ENCODE data around the gene STEAP1B.
"Not testable (repeated sequence)": the region's sequence is repeated elsewhere in the genome, so short reads cannot be mapped to it uniquely, and the experiment has no call there.

Gene STEAP1B

GRCh38 chr7:22454446-22454845 is 45.5 kb downstream of the STEAP1B start:
- no peak for DNase-seq (ENCODE audit: low read depth)

GRCh38 chr7:22452960-22453558 is 46.9 kb downstream of the STEAP1B start:
- DNase-seq (ENCODE audit: low read depth) = no peak

GRCh38 chr7:22452142-22452959 is 47.6 kb downstream of the STEAP1B start:
- no peak for DNase-seq (ENCODE audit: low read depth)

DNA sequence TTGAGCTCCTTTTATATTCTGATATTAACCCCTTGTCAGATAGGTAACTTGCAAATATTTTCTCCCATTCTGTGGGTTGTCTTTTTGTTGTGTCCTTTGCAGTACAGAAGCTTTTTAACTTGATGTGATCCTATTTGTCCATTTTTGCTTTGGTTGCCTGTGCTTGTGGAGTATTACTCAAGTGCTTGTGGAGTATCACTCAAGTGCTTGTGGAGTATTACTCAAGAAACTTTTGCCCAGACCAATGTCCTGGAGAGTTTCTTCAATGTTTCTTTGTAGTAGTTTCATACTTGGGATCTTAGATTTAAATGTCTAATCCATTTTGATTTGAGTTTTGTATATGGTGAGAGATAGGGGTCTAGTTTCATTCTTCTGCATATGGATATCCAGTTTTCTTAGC is 50.0 kb downstream of the STEAP1B start:
- not testable (repeated sequence) for DNase-seq (ENCODE audit: low read depth)

- DNase-seq (ENCODE audit: low read depth) = no peak
These were observed 52.2 kb downstream of the STEAP1B start for GRCh38 chr7:22447762-22448161.

- DNase-seq (ENCODE audit: low read depth) = no peak
These were observed 53.0 kb downstream of the STEAP1B start for GRCh38 chr7:22447008-22447407.

- no peak for DNase-seq (ENCODE audit: low read depth)
These were observed 54.1 kb downstream of the STEAP1B start for GRCh38 chr7:22445853-22446252.

DNA sequence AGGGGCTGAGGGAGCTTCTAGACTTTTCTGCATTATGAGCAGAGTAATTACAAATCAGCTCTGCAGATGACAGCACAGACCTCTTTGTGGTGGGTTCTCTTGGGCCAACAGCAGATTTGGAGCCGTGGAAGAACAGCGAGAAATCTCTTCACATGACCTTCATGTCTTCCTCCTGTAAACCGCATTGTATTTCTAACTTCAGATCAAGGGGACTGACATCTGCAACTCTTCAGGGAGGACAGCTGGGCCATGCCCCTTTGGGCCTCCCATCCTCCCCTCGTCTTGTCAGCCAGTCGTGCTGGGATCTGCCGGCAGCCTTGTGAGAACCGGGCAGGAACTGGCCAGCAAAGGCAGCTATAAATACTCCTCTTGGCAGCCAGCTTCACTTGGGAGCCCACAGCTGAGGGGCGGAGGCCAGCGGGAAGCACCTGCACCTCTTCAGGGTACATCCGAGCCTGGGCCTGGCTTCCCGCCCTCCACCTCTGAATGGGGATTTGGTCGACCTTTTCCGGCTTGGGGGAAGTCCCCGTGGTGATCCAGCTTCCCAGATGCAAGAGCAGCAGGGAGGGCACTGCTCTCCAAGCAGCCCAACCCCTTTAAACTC is 54.7 kb downstream of the STEAP1B start:
- DNase-seq (ENCODE audit: low read depth) = no peak

GRCh38 chr7:22444181-22444971 is 55.6 kb downstream of the STEAP1B start:
- DNase-seq (ENCODE audit: low read depth) = no peak

DNA sequence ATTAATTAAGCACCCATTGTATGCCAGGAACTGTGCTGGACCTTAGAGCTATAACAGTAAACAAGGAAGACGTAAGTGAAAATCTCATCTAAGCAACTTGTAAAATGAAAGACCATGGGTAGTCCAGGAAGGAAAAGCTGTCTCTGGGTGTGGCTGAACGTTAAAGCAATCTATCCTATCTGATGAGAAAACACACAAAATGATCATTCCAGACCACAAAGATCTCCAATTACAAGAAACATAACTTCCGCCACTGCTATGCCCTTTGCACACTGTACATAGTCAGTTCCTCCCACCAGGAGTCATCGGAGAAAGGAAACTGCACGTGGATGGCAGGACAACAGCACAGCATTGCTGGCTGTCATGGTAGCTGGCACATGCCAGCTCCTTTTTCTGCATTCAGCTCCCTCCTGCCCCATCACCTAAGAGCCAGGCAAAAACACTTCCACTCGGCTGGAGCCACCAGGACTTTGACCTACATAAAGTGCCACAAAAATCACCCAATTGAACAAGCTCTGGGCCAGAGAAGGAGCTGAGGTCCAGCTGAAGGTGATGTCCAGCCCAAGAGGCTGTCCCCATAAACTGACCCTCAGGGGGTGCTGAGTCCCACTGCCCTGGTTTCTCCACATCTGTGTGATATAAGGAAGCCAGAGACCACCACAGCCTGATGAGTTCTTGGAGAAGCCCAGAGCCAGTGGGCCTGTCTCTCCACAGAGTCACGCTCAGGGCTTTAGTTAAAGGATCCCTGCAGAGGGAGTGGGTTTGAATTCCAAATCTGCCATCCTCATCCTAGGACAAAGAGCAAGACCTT is 56.4 kb downstream of the STEAP1B start:
- DNase-seq (ENCODE audit: low read depth) = no peak

DNA sequence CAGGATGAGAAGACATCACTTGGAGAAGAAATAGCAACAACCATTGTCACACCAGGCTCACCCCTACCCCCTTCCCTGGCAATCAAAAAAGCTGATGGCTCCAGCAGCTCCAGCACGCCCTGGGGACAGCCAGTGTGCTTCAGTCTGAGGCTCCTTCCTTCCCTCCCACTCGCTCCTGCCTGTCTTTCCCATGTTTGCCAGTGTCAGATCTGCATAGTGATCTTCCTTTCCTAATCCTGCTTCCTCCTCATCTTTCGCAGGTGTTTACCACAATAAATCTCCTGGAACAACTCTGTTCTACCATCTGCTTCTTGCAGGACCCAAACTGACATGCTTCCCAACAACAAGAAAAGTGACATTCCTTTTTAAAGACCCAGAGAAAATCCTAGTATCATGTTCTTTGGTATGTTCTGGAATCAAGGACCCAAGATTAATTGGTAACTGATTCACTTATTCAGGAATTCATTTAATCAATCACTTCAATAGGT is 57.1 kb downstream of the STEAP1B start:
- DNase-seq (ENCODE audit: low read depth) = no peak

DNA sequence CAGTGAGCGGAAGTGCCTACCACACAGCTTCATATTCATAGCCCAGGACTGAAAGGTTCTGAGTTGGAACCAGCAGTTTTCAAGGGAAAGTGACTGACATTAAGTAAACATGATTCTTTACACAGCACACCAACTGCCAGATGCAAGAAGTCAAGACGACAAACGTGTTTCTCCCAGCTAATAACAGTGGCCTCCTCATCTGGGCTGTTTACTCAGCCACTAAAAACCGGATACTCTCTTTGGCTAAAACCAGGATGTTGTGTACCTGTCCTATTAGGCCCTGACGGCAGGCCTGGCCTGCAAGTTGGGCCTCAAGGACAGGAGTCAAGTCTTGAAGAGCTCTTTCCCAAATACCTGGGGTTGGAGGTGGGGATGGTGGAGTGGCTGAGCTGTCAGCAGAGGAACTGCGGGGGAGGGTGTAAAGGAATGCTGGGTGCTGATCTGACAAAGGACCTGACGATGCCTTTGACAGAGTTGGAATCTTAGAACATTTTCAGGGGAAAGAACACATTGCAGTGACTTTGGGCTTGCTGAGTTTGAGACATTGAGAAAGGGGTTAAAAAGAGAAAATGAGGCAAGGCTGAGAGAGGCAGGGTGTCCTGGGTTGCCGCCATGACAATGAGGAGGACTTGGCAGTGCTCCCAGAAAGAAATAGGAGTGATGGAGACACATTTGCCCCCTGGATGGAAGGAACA is 57.7 kb downstream of the STEAP1B start:
- DNase-seq (ENCODE audit: low read depth) = no peak

- no peak for DNase-seq (ENCODE audit: low read depth)
These were observed 58.8 kb downstream of the STEAP1B start for GRCh38 chr7:22441157-22441556.

DNA sequence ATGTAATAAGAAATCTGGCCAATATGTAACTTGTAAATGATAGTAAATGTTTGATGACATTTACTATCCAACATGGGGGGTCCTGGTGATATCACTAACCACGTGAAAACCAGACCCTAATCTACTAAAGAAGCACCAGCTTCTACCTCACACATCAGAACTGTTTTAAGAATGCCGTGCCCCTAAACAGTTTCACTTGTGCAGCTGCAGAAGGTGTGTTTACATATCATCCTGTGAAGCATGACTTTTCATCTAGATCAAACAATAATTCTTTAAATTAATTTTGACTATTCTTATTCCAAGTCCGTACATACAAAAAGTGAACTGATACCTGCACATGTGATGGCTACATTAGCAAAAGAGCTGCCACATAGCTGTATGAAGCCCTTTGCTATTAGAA is 61.0 kb downstream of the STEAP1B start:
- no peak for DNase-seq (ENCODE audit: low read depth)

DNA sequence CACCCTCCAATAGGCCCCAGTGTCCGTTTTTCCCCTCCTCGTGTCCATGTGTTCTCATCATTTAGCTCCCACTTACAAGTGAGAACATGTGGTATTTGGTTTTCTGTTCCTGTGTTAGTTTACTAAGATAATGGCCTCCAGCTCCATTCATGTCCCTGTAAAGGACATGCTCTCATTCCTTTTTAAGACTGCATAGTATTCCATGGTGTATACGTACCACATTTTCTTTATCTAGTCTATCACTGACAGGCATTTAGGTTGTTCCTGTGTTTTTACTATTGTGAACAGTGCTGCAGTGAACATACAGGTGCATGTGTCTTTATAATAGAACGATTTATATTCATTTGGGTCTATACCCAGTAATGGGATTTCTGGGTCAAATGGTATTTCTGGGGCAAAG is 63.4 kb downstream of the STEAP1B start:
- DNase-seq (ENCODE audit: low read depth) = not testable (repeated sequence)

DNA sequence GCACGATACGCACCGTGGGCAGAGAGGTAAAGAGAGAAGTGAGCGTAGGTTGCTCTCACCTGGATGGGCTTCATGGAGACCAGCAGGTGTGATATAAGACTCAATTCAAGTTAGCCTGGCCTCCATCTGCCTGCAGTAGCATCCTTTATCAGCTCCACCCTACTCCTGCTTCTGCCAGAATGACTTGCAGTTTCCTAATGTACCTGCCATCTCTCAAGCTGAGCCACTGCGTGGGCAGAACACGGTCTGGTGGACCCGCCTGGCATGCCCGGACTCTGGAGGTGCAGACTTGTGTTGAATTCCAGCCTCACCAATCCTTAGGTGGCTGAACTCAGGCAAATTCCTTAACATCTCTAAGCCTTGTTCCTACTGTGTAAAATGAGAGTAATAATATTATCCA is 64.3 kb downstream of the STEAP1B start:
- no peak for DNase-seq (ENCODE audit: low read depth)

DNA sequence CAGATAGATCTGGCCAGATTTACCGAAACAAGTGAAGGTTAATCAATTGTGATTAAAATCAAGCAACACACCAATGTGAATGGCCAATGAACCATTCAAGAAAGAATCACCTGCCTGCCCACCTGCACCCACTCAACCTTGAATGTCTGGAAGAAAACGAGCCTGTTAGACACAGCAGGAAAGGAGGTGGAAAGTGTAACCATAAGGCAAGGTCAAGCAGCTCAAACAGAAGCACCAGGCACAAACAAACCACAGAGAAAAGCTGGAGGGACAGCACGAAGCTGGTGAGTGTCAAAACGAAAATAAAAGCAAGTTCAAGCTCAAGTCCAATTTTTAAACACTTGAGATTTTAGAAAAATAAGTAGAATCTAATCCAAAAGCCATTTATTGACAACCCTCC is 64.9 kb downstream of the STEAP1B start:
- no peak for DNase-seq (ENCODE audit: low read depth)

DNA sequence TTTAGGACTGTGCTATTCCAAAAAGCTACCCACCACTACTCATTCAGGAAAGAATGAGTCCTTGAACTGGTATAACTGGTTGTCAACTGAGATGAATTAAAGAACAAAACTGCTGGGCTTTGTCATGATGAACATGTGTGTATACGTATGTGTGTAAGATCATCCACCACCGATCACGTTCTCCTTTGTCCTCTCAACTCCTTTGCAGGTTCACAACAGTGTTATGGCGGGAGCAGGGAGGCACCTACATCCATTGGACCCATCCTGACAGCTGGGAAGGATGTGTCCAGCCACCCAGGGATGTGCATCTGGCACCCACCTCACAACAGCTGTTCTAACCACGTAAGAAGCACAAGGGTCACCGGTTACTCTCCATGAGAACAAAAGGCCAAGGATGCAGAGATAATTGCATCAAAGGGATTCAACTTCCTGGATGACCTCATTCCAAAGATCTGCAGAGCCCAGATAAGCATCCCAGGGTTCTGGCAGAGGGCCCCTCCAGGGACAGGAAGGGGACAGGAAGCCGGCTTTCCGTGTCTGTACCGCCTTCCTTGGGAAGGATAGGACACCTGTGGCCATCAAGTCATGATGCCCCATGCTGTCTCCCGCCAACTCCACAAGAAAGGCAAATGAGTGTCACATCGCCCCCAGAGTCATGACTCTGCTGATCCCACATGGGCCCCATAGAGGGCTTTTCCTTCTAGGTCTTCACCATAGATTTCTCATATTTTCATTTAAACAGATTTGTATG is 66.1 kb downstream of the STEAP1B start:
- DNase-seq (ENCODE audit: low read depth) = no peak

DNA sequence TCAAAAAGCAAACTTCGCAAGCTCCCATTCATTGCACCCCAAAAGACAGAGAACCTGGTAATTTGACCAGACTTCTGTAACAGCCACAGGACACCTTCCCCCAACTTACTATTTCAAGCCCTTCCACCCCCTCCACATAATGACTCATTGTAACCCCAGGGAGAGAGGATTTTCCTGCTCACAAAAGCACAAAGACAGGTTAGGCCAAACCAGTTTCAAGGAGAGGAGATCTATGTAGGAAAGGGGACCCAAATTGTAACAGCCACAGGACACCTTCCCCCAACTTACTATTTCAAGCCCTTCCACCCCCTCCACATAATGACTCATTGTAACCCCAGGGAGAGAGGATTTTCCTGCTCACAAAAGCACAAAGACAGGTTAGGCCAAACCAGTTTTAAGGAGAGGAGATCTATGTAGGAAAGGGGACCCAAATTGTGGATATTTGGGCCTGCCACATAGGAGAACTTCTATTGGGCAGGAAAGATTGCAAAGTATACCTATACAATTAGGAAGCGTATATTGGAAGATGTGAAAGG is 66.8 kb downstream of the STEAP1B start:
- not testable (repeated sequence) for DNase-seq (ENCODE audit: low read depth)

DNA sequence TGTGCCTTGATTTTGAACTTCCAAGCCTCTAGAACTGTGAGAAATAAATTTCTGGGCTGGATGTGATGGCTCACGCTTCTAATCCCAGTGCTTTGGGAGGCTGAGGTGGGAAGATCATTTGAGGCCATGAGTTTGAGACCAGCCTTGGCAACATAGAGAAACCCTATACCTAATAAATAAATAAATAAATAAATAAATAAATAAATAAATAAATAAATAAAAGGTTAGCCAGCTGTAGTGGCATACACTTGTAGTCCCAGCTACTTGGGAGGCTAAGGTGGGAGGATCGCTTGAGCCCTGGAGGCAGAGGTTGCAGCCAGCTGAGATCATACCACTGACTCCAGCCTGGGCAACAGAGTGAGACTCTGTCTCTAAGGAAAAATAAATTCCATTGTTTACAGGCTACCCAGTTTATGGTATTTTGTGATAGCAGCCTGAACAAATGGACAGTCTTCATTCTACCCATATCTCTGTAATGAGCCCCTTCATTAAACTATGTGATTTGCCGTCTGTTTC is 67.7 kb downstream of the STEAP1B start:
- no peak for DNase-seq (ENCODE audit: low read depth)

Data from activated gamma-delta T cell treated with anti-CD3 and anti-CD28 coated beads, Interleukin-2, amount 50 U/mL, for 16 hours (primary cell).